ENCODE measurements around the gene RNF225.
"Not testable (repeated sequence)": the region's sequence is repeated elsewhere in the genome, so short reads cannot be mapped to it uniquely, and the experiment has no call there.

GRCh38 chr19:58442986-58443385, 47.5 kb downstream of the RNF225 start:
- not testable (repeated sequence) for TF ChIP-seq CTCF (CRISPR knock-in tag; IDR thresholded peaks at IDR 0.05); GATAD1 (CRISPR knock-in tag; IDR thresholded peaks at IDR 0.05); MXI1 (IDR thresholded peaks at IDR 0.05; ENCODE audit: borderline replicate concordance, low read depth, low read length); TFDP2 (CRISPR knock-in tag; IDR thresholded peaks at IDR 0.05)
